ENCODE measurements around the gene MYO16. TPM values are rescaled to one million over a fixed set of nuclear protein-coding genes. Genes with fewer than 3 reads are reported as not detected.

The MYO16 gene
- total and polyA plus RNA-seq, 8 donors: 0.03 to 0.47 (median 0.16) TPM

DNA sequence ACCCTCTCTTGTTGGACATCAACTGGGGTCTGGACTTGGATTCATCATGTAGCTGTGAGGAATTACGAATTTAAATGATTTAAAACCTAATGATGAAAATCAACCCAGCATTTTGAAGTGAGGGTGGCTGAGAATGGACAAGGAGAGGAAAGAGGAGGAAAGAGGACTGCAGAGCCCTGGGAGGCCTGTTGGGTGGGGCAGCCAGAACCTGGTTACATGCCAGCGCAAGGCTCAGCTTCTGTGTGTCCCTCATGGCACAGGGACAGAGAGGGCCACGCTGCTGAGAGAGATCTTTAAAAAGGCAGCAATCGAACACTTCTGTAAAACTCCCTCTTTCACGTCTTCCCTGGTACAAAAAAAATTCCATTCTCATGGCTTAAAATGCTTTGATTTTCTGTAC is 292.7 kb downstream of the MYO16 start:
- Histone ChIP-seq H3K4me3 (no peak overlapping the region), H3K4me1 (peaks cover 0 to 3% (median 0%) of the 10 kb centered on the region in 3 donors), H3K36me3 (no peaks in the 10 kb centered on the region), H3K27me3 (no peaks in the 10 kb centered on the region), H3K9me3 (no peaks in the 10 kb centered on the region), H3K27ac (no peak overlapping the region)
- WGBS, 2 donors: 66 to 70% methylated on average over 5 of the region's 5 CpGs
- FAIRE-seq (no peak), DNase-seq (no peak), ATAC-seq (no peak)
- intact Hi-C loops (cut with DNase I): no loop called here
- TF ChIP-seq, protein P1, sequence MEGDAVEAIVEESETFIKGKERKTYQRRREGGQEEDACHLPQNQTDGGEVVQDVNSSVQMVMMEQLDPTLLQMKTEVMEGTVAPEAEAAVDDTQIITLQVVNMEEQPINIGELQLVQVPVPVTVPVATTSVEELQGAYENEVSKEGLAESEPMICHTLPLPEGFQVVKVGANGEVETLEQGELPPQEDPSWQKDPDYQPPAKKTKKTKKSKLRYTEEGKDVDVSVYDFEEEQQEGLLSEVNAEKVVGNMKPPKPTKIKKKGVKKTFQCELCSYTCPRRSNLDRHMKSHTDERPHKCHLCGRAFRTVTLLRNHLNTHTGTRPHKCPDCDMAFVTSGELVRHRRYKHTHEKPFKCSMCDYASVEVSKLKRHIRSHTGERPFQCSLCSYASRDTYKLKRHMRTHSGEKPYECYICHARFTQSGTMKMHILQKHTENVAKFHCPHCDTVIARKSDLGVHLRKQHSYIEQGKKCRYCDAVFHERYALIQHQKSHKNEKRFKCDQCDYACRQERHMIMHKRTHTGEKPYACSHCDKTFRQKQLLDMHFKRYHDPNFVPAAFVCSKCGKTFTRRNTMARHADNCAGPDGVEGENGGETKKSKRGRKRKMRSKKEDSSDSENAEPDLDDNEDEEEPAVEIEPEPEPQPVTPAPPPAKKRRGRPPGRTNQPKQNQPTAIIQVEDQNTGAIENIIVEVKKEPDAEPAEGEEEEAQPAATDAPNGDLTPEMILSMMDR (IDR thresholded peaks at IDR 0.05): no peak

DNA sequence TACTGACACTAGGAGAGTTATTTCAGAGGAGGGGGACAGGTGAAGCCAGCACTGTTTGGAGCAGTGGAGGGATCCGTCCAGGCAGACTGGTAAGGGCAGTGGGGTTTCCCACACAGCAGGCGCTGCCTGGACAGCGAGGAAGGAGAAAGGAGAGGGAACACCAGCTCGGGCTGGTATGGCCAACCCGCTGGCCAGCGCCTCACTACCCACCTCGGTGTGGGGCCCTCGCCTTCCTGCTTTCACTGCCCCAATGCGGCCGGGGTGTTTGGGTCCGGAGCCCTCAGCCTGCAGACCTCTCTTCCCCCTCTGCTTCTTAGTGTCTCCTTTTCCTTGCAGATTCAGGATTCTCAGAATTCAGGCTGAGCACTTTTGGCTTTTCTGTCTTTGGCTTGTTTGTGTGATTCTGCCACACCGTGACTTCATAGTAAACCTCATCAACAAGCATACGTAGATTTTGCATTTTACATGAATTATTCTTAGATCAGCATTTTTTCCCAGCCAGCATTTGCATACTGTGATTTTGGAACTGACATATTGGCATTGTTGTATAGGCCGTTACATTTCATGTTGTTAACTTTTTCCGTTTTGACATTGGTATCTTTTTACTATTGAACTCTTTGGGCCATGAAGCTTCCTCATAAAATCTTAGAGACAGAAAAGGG is 294.1 kb downstream of the MYO16 start:
- H3K36me3 ChIP-seq: no peaks in the 10 kb centered on the region
- intact Hi-C loops (cut with DNase I): no loop called here
- no peak for FAIRE-seq
- no peaks in the 10 kb centered on the region for H3K27me3 ChIP-seq
- H3K4me1 ChIP-seq: peaks cover 0 to 3% (median 0%) of the 10 kb centered on the region in 3 donors
- DNase-seq: no peak
- TF ChIP-seq, protein P1 (IDR thresholded peaks at IDR 0.05): no peak
- no peaks in the 10 kb centered on the region for H3K9me3 ChIP-seq
- 83 to 84% methylated on average over 15 of the region's 15 CpGs for WGBS, 2 donors
- H3K4me3 ChIP-seq: no peak overlapping the region
- ATAC-seq: no peak
- no peak overlapping the region for H3K27ac ChIP-seq

DNA sequence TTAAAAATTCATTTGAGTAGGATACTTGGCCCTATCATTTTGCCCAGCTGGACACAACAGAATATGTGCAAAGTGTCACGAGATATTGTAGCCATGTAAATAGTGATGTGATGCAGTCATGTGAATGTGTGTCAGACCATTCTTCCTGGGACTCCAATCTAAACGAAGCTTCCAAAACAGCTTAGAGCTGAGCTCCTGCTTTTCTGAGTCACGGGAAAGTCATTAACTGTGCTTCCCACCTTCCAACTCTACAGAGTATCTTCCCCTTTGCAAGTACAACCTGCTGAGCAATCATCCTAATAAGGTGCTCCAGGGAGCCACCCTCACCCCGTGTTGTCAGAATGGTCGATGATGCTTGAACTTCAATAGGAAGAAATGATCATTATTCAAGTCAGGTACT is 294.7 kb downstream of the MYO16 start:
- no peak for FAIRE-seq

DNA sequence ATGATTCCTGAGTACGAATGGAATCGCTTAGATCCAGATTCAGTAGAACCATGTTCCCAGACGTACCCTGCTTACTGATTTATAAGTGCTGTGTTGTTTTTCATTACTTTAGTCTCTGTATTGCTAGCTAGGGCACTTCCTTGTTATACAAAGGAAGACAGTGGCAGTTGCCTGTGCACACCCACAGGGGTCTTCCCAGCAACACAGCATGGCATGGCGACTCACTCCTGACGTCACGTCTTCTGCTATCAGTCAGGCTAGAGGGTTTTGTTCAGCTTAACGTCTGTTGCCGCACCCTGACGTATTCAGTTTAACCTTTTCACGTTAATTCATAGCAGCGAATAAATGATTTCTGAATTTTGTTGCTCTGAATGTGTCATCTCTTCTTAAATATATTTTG is 295.1 kb downstream of the MYO16 start:
- no peak for DNase-seq
- no peak for FAIRE-seq
- H3K4me1 ChIP-seq: peaks cover 0 to 3% (median 0%) of the 10 kb centered on the region in 3 donors
- H3K9me3 ChIP-seq: no peaks in the 10 kb centered on the region
- no peaks in the 10 kb centered on the region for H3K36me3 ChIP-seq
- WGBS, 2 donors: 86 to 87% methylated on average over 11 of the region's 11 CpGs
- H3K27me3 ChIP-seq: no peaks in the 10 kb centered on the region
- intact Hi-C loops (cut with DNase I): no loop called here
- TF ChIP-seq, protein P1 (IDR thresholded peaks at IDR 0.05): no peak
- H3K4me3 ChIP-seq: no peak overlapping the region
- ATAC-seq: no peak
- H3K27ac ChIP-seq: no peak overlapping the region

More for the DNA sequence above, 294.7 kb downstream of the MYO16 start:
- H3K9me3 ChIP-seq: no peaks in the 10 kb centered on the region
- no peak overlapping the region for H3K27ac ChIP-seq
- H3K27me3 ChIP-seq: no peaks in the 10 kb centered on the region
- DNase-seq (no peak), ATAC-seq (no peak)
- H3K4me3 ChIP-seq: no peak overlapping the region
- peaks cover 0 to 3% (median 0%) of the 10 kb centered on the region in 3 donors for H3K4me1 ChIP-seq
- intact Hi-C loops (cut with DNase I): no loop called here
- TF ChIP-seq, protein P1 (IDR thresholded peaks at IDR 0.05): no peak
- H3K36me3 ChIP-seq: no peaks in the 10 kb centered on the region
- WGBS, 2 donors: 67 to 77% methylated on average over 5 of the region's 5 CpGs

DNA sequence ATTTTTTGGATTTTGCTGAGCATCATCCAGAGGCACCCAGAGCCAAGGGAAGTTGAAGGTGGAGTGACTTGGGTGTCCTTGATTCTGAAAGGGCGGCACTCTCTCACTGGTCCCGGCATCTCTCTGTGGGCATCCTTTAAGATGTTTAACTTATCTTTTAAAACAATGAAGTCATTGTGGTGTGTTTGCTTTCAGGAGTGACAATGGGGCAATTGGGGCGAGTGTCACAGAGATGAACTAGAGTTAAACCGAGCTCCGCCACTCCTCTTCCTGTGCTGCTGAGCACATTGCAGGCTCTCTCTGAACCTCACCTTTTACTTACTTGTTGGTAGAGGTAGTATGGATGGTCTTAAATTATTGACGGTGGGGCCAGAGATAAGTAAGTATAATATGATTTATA is 295.7 kb downstream of the MYO16 start:
- Histone ChIP-seq H3K4me3 (no peak overlapping the region), H3K36me3 (no peaks in the 10 kb centered on the region), H3K27ac (no peak overlapping the region), H3K27me3 (no peaks in the 10 kb centered on the region), H3K4me1 (no peaks in the 10 kb centered on the region), H3K9me3 (no peaks in the 10 kb centered on the region)
- 74 to 76% methylated on average over 6 of the region's 6 CpGs for WGBS, 2 donors
- no peak for ATAC-seq
- TF ChIP-seq, protein P1 (IDR thresholded peaks at IDR 0.05): no peak
- no peak for FAIRE-seq
- intact Hi-C loops (cut with DNase I): no loop called here
- no peak for DNase-seq
